Stimulated activated memory B cell treated with anti-CD40 and anti-IgM and Interleukin-4, amounts not matched to agents 10 μg/mL and 1 μg/mL and 100 μg/mL, for 72 hours (primary cell): ENCODE measurements around the gene SCYGR3.

Source experiments
- ATAC-seq: fragments of 150-1000 bp; cut with Tn5 transposase; 2 replicates; pipeline ENCODE4 v1.10.0; 2021
- H3K27ac Mint-ChIP-seq: one replicate; pipeline ENCODE4 v1.8.0; 2022; ENCODE audit warnings: mild to moderate bottlenecking, mixed read lengths
- H3K27me3 Mint-ChIP-seq: one replicate; pipeline ENCODE4 v1.8.0; 2022; ENCODE audit warnings: mixed read lengths
- H3K36me3 Mint-ChIP-seq: one replicate; pipeline ENCODE4 v1.8.0; 2022; ENCODE audit warnings: mixed read lengths
- H3K4me1 Mint-ChIP-seq: one replicate; pipeline ENCODE4 v1.8.0; 2022; ENCODE audit warnings: mixed read lengths
- H3K4me3 Mint-ChIP-seq: one replicate; pipeline ENCODE4 v1.8.0; 2022; ENCODE audit warnings: mild to moderate bottlenecking, moderate library complexity, mixed read lengths
- H3K9me3 Mint-ChIP-seq: one replicate; pipeline ENCODE4 v1.8.0; 2022; ENCODE audit warnings: mixed read lengths

The SCYGR3 gene

GRCh38 chr2:227597998-227598397, 16.6 kb downstream of the SCYGR3 start:
- Mint-ChIP-seq H3K4me3 (no peak overlapping the region), H3K4me1 (no peaks in the 10 kb centered on the region), H3K36me3 (no peaks in the 10 kb centered on the region), H3K9me3 (no peaks in the 10 kb centered on the region), H3K27me3 (peaks cover 69% of the 10 kb centered on the region), H3K27ac (no peak overlapping the region)
- ATAC-seq, result no peak

- no peaks in the 10 kb centered on the region for H3K4me1 Mint-ChIP-seq
- ATAC-seq, result no peak
- H3K27me3 Mint-ChIP-seq, result peaks cover 66% of the 10 kb centered on the region
- H3K36me3 Mint-ChIP-seq, result no peaks in the 10 kb centered on the region
- H3K9me3 Mint-ChIP-seq, result no peaks in the 10 kb centered on the region
- H3K4me3 Mint-ChIP-seq, result no peak overlapping the region
- H3K27ac Mint-ChIP-seq, result no peak overlapping the region
Measured at GRCh38 chr2:227597036-227597435, 17.6 kb downstream of the SCYGR3 start.

- H3K27ac Mint-ChIP-seq, result no peak overlapping the region
- H3K9me3 Mint-ChIP-seq, result no peaks in the 10 kb centered on the region
- H3K27me3 Mint-ChIP-seq, result peaks cover 65% of the 10 kb centered on the region
- no peak overlapping the region for H3K4me3 Mint-ChIP-seq
- no peak for ATAC-seq
- no peaks in the 10 kb centered on the region for H3K36me3 Mint-ChIP-seq
- no peaks in the 10 kb centered on the region for H3K4me1 Mint-ChIP-seq
Measured at GRCh38 chr2:227595797-227596196, 18.8 kb downstream of the SCYGR3 start.

GRCh38 chr2:227592694-227593387, 21.8 kb downstream of the SCYGR3 start:
- Mint-ChIP-seq H3K27ac (no peak overlapping the region), H3K4me1 (no peaks in the 10 kb centered on the region), H3K27me3 (peaks cover 63% of the 10 kb centered on the region), H3K4me3 (no peak overlapping the region), H3K36me3 (no peaks in the 10 kb centered on the region), H3K9me3 (peaks cover 3% of the 10 kb centered on the region)
- ATAC-seq, result no peak

GRCh38 chr2:227582369-227582768, 32.3 kb downstream of the SCYGR3 start:
- ATAC-seq, result no peak
- peaks cover 17% of the 10 kb centered on the region for H3K36me3 Mint-ChIP-seq
- no peak overlapping the region for H3K4me3 Mint-ChIP-seq
- H3K27me3 Mint-ChIP-seq, result peaks cover 41% of the 10 kb centered on the region
- peaks cover 18% of the 10 kb centered on the region for H3K9me3 Mint-ChIP-seq
- no peaks in the 10 kb centered on the region for H3K4me1 Mint-ChIP-seq
- H3K27ac Mint-ChIP-seq, result no peak overlapping the region

GRCh38 chr2:227579791-227580190, 34.8 kb downstream of the SCYGR3 start:
- H3K27ac Mint-ChIP-seq, result no peak overlapping the region
- no peak for ATAC-seq

GRCh38 chr2:227578642-227579041, 36.0 kb downstream of the SCYGR3 start:
- H3K36me3 Mint-ChIP-seq, result peaks cover 17% of the 10 kb centered on the region
- no peak overlapping the region for H3K27ac Mint-ChIP-seq
- H3K4me1 Mint-ChIP-seq, result no peaks in the 10 kb centered on the region
- H3K9me3 Mint-ChIP-seq, result peaks cover 12% of the 10 kb centered on the region
- no peak overlapping the region for H3K4me3 Mint-ChIP-seq
- ATAC-seq, result no peak
- H3K27me3 Mint-ChIP-seq, result peaks cover 37% of the 10 kb centered on the region

More at GRCh38 chr2:227579791-227580190, 34.8 kb downstream of the SCYGR3 start:
- Mint-ChIP-seq H3K9me3 (peaks cover 18% of the 10 kb centered on the region), H3K36me3 (peaks cover 17% of the 10 kb centered on the region), H3K27me3 (peaks cover 48% of the 10 kb centered on the region), H3K4me1 (no peaks in the 10 kb centered on the region), H3K4me3 (no peak overlapping the region)

- Mint-ChIP-seq H3K9me3 (peaks cover 6% of the 10 kb centered on the region), H3K4me3 (no peak overlapping the region), H3K27me3 (peaks cover 30% of the 10 kb centered on the region), H3K4me1 (no peaks in the 10 kb centered on the region), H3K27ac (no peak overlapping the region), H3K36me3 (peaks cover 12% of the 10 kb centered on the region)
- ATAC-seq, result no peak
Measured at GRCh38 chr2:227577555-227577954, 37.1 kb downstream of the SCYGR3 start.

- no peak for ATAC-seq
- H3K27ac Mint-ChIP-seq, result no peak overlapping the region
- H3K36me3 Mint-ChIP-seq, result peaks cover 5% of the 10 kb centered on the region
- peaks cover 24% of the 10 kb centered on the region for H3K27me3 Mint-ChIP-seq
- no peak overlapping the region for H3K4me3 Mint-ChIP-seq
- H3K4me1 Mint-ChIP-seq, result no peaks in the 10 kb centered on the region
- no peaks in the 10 kb centered on the region for H3K9me3 Mint-ChIP-seq
Measured at GRCh38 chr2:227576812-227577211, 37.8 kb downstream of the SCYGR3 start.

GRCh38 chr2:227576110-227576509, 38.5 kb downstream of the SCYGR3 start:
- Mint-ChIP-seq H3K9me3 (no peaks in the 10 kb centered on the region), H3K4me1 (no peaks in the 10 kb centered on the region)

GRCh38 chr2:227570615-227571014, 44.0 kb downstream of the SCYGR3 start:
- H3K36me3 Mint-ChIP-seq, result no peaks in the 10 kb centered on the region
- ATAC-seq, result no peak
- H3K4me1 Mint-ChIP-seq, result peaks cover 7% of the 10 kb centered on the region
- no peak overlapping the region for H3K27ac Mint-ChIP-seq
- H3K9me3 Mint-ChIP-seq, result no peaks in the 10 kb centered on the region
- no peaks in the 10 kb centered on the region for H3K27me3 Mint-ChIP-seq
- no peak overlapping the region for H3K4me3 Mint-ChIP-seq

More at GRCh38 chr2:227576110-227576509, 38.5 kb downstream of the SCYGR3 start:
- Mint-ChIP-seq H3K36me3 (peaks cover 1% of the 10 kb centered on the region), H3K4me3 (no peak overlapping the region), H3K27me3 (peaks cover 17% of the 10 kb centered on the region), H3K27ac (no peak overlapping the region)
- no peak for ATAC-seq

GRCh38 chr2:227568852-227569169, 45.8 kb downstream of the SCYGR3 start:
- Mint-ChIP-seq H3K4me1 (peaks cover 7% of the 10 kb centered on the region), H3K36me3 (peaks cover 7% of the 10 kb centered on the region), H3K9me3 (no peaks in the 10 kb centered on the region), H3K4me3 (no peak overlapping the region), H3K27ac (no peak overlapping the region), H3K27me3 (no peaks in the 10 kb centered on the region)
- ATAC-seq, result no peak

- no peaks in the 10 kb centered on the region for H3K9me3 Mint-ChIP-seq
- H3K36me3 Mint-ChIP-seq, result peaks cover 7% of the 10 kb centered on the region
- H3K4me3 Mint-ChIP-seq, result no peak overlapping the region
- ATAC-seq, result no peak
- no peaks in the 10 kb centered on the region for H3K27me3 Mint-ChIP-seq
- H3K4me1 Mint-ChIP-seq, result peaks cover 7% of the 10 kb centered on the region
- H3K27ac Mint-ChIP-seq, result no peak overlapping the region
Measured at GRCh38 chr2:227566012-227566411, 48.6 kb downstream of the SCYGR3 start.

GRCh38 chr2:227565080-227565479, 49.6 kb downstream of the SCYGR3 start:
- H3K4me3 Mint-ChIP-seq, result no peak overlapping the region
- H3K4me1 Mint-ChIP-seq, result no peaks in the 10 kb centered on the region
- H3K9me3 Mint-ChIP-seq, result no peaks in the 10 kb centered on the region
- no peak for ATAC-seq
- H3K27ac Mint-ChIP-seq, result no peak overlapping the region
- peaks cover 9% of the 10 kb centered on the region for H3K36me3 Mint-ChIP-seq
- H3K27me3 Mint-ChIP-seq, result no peaks in the 10 kb centered on the region
